GM12892 (cell line): Measurements from ENCODE around the gene P2RY11.

ENCODE experiments used
- POLR2A ChIP-seq: IDR thresholded peaks from 2 replicates; pipeline ENCODE4 v1.6.1; 2011; ENCODE audit warnings: low read depth, low read length, control low read depth
- POLR2AphosphoS5 ChIP-seq: IDR thresholded peaks from 2 replicates; pipeline ENCODE4 v1.6.1; 2011; ENCODE audit warnings: low read depth, low read length, control low read depth
- TAF1 ChIP-seq: IDR thresholded peaks from 2 replicates; pipeline ENCODE4 v1.6.1; 2011; ENCODE audit warnings: low read depth, mild to moderate bottlenecking, control low read depth, low read length, borderline replicate concordance

DNA sequence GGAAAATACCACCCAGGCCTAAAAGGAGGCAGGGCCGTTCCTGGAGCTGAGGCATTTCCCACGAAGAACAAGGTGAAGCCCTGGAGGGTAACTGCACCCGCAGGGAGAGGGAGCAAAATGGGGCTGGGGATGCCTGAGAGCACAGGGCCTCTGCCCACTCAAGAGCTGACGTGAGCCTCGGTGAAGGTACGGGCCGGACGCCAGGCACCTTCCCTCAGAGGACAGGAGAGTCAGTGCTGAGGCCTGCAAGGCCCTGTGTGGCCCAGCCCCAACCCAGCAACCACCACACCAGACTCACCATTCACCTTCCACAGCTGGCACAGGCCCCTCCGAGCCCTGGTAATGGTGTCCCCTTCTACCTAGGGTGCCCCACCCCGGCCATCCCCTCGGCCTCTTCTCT is 47.0 kb downstream of the P2RY11 start:
- TF ChIP-seq TAF1 (no peak), POLR2A (no peak), POLR2AphosphoS5 (no peak)
